Activated naive CD8-positive, alpha-beta T cell treated with anti-CD3 and anti-CD28 coated beads, Interleukin-2, amount 50 U/mL, for 16 hours (primary cell): Measurements from ENCODE around the gene RAB11FIP3.

Experiments used
- DNase-seq: peaks from one replicate; pipeline ENCODE4 v3.0.0-alpha.2; 2020; ENCODE audit warnings: low read depth, low spot score

RAB11FIP3 gene

DNA sequence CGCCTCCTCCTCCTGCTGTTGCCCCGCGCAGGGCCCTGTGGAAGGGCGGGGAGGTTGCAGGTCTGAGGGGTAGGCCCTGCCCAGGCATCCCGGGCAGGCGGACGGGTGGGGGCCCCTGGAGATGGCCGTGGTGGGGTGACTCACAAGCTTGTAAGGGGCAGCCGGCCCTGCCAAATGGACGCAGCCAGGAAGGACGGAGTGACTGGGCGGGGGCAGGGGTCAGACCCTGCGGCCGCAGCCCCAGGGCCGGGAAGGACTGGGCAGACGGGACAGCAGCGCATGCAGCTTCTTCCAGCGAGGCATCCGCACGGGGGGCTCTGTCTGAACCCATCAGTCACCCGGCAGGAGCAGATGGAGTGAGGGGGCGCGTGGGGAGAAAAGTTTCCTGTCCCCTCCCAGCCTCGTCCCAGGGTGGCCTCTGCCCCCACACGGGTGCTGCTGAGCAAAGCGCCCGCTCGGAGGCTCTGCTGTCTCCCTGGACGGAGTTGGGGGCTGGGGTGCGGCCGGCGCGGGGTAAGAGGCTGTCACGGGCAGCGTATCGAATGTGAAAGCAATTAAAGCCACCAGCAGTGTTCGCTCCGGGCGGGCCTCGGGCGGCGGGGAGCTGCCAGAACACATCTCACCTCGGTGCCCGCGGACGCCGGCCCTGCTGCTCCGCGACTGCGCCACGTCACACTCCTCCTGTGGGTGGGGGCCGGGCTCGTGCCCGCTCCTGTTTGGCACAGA lies 129.4 kb downstream of the RAB11FIP3 start:
- no peak for DNase-seq

DNA sequence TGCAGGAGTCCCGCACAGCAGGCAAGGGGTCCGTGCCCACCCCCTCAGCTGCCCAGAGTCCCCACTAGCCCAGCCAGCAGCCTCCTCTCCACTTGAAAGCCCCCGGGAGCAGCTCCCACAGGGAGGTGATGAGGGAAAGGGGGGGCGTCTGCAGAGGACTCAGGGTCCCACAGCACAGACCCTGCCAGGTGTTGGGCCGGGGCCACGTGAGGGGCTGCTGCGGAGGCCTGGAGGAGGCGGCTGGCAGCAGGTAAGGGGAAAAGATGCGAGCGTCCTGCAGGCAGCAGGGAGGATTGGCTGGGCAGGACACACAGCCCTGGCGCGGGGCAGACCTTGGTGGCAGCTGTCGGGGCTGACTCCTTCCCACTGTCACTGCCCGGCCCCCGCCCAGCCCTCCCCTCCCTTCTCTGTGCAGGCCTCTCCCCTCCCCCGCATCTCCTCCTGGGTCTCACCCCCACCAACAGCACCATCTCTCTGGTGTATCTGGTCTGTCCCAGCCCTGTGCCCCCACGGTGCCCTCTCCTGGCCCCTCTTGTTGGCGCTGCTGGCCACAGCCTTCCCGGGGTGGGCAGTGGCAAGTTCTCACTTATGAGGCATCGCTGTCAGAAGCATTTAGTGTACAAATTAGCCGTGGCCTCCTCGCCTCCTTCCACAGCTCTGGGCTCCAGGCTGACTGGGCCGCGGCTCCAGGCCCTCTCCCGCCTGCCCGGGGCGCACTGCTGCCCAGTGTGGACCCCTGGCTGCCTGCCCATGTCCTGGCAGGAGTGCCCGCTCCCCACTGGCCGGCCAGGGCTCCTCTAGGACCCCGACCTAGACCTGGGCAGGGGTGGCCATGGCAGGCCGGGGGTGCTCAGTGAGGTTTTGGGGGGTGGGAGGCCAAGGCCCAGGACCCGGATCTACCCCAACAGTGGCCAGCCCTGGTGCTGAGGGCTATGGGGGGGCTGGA lies 130.4 kb downstream of the RAB11FIP3 start:
- DNase-seq = no peak

- DNase-seq = no peak
Measured at GRCh38 chr16:556474-557173, 131.2 kb downstream of the RAB11FIP3 start.

GRCh38 chr16:557463-558297 lies 132.2 kb downstream of the RAB11FIP3 start:
- DNase-seq = no peak

DNA sequence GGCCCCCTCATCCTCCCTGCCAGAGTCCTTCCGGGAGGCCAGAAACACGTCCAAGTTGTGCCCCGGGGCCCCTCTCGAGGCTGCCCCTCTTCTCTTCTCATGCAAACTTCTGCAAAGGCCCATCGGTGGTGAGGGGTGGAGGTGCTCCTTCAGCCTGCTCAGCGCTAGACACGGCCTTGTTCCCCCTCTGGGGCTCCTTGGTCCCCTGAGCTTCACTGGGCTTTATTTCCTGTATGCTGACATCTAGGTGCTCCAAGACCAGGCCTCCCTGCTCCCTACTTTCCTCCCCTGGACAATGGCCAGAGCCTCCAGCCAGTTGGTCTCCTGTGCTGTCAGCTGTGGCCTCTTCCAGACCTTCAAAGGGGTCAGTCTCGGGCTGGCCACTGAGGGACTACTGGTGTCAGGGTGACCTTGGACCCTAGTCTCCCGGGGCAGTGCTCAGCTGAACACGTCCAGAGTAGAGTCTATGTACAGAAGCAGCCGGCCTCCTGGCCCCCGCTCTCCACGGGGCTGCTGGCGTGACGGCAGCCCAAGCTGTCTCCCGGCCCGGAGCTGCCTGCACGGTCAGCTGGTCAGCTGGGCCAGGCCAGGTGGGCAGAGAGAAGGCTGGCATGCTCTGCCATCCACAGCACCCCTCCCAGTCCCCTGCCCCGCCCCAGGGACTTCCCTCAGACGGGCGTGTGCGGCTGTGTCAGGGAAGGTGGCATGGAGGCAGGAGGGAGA lies 133.0 kb downstream of the RAB11FIP3 start:
- no peak for DNase-seq

GRCh38 chr16:559021-559380 lies 133.6 kb downstream of the RAB11FIP3 start:
- DNase-seq = no peak

GRCh38 chr16:559411-560203 lies 134.2 kb downstream of the RAB11FIP3 start:
- DNase-seq = no peak

- no peak for DNase-seq
Measured at GRCh38 chr16:560204-560700, 134.8 kb downstream of the RAB11FIP3 start, which contains the start of gene PRR35. PRR35 (plus strand) TSS chr16:560394; CDS start chr16:563295, 2,901 bp downstream.

- no peak for DNase-seq
Measured at GRCh38 chr16:560701-561412, 135.4 kb downstream of the RAB11FIP3 start.

DNA sequence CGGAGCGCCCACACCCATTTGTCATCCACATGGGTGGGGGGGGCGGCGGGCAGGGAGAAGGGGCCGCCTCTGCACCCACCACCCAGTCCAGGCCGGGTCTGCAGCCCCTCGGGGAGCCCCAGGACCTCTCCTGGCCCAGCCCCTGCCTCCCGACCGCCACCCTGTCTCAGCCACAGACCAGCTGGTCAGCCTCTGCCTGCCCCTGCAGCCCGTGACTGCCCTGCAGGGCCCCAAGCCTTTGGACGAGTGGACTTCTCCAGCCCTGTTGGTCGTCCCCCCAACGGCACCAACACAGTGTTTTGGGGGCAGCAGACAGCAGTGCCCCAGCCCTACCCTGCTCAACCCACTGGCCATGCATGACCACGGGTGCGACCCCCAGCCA lies 136.0 kb downstream of the RAB11FIP3 start:
- no peak for DNase-seq

GRCh38 chr16:561957-562938 lies 136.8 kb downstream of the RAB11FIP3 start:
- no peak for DNase-seq

DNA sequence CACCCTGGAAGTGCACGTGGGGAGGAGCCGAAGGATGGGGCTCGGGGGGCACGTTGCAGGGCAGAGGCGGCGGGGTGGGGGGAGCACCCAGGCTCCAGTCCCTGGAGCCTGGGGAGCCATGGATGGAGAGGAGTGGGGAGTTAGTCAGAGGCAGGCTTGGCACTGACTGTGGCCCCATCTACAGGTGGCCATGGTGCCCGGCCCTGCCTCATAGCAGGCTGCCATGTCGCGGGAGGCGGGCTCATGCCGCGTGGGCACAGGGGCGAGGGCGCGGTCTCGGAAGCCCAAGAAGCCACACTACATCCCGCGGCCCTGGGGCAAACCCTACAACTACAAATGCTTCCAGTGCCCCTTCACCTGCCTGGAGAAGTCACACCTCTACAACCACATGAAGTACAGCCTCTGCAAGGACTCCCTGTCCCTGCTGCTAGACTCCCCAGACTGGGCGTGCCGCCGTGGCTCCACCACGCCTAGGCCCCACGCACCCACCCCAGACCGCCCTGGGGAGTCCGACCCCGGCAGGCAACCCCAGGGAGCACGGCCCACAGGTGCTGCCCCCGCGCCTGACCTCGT lies 137.7 kb downstream of the RAB11FIP3 start:
- no peak for DNase-seq

DNA sequence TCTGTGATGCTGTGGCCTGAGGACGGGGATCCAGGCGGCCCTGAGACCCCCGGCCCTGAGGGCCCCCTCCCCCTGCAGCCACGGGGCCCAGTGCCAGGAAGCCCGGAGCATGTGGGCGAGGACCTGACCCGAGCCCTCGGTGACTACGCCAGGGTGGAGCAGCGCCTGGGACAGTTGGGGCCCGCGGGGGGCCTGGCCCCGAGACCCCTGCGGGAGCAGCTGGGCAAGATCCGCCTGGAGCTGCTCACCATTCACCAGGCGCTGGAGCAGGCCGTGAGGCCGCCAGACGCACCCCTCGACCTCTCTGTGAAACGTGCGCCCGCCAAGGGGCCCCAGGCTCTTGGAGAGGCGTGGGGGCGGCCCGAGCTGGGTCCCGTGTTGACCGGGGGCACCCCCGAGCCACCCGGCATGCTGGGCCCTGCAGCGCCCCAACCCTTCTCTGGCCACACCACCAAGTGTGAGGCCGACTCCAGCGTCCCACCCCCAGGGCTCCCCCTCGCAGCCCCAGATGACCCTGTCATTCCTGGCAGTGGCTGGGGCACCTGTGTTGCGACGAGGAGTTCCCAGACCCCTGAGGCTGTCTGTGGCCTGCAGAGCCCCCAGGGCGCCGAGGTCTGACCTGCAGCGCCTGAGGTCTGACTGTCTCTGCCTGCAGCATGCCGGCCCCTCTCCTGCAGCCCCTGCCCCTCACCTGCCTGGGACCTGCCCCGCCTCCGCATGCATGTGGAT lies 139.4 kb downstream of the RAB11FIP3 start:
- no peak for DNase-seq

- no peak for DNase-seq
Measured at GRCh38 chr16:565419-566330, 140.2 kb downstream of the RAB11FIP3 start.
